Glomerular visceral epithelial cell (primary cell): ENCODE results near the gene NCOA1.
A peak's percentile ranks its signal among the peaks of the same experiment; 100 is the strongest.

Experiments
- DNase-seq: peaks from one replicate; pipeline ENCODE4 v3.0.0-alpha.2; 2016; ENCODE audit errors: extremely low spot score

NCOA1 gene

GRCh38 chr2:24690524-24690923 lies 199.5 kb downstream of the NCOA1 start:
- no peak for DNase-seq

- DNase-seq: no peak
Observed at GRCh38 chr2:24691806-24692205, 200.8 kb downstream of the NCOA1 start.

- DNase-seq: no peak
Observed at GRCh38 chr2:24697792-24698191, 206.7 kb downstream of the NCOA1 start.

GRCh38 chr2:24702800-24703199 lies 211.7 kb downstream of the NCOA1 start:
- peak; percentile 34 for DNase-seq

- no peak for DNase-seq
Observed at GRCh38 chr2:24704692-24705091, 213.6 kb downstream of the NCOA1 start.

GRCh38 chr2:24707143-24707542 lies 216.1 kb downstream of the NCOA1 start:
- no peak for DNase-seq

- DNase-seq: no peak
Observed at GRCh38 chr2:24708537-24709152, 217.6 kb downstream of the NCOA1 start.

- no peak for DNase-seq
Observed at GRCh38 chr2:24710806-24711205, 219.8 kb downstream of the NCOA1 start.

GRCh38 chr2:24711865-24712264 lies 220.8 kb downstream of the NCOA1 start:
- no peak for DNase-seq

- DNase-seq: no peak
Observed at GRCh38 chr2:24712296-24712695, 221.2 kb downstream of the NCOA1 start.

- DNase-seq: no peak
Observed at GRCh38 chr2:24717263-24717951, 226.4 kb downstream of the NCOA1 start.

GRCh38 chr2:24720310-24720709 lies 229.3 kb downstream of the NCOA1 start:
- DNase-seq: no peak

GRCh38 chr2:24721470-24721869 lies 230.4 kb downstream of the NCOA1 start:
- DNase-seq: peak; percentile 85

- no peak for DNase-seq
Observed at GRCh38 chr2:24722141-24722790, 231.2 kb downstream of the NCOA1 start.

- DNase-seq: no peak
Observed at GRCh38 chr2:24723191-24723590, 232.1 kb downstream of the NCOA1 start.

- no peak for DNase-seq
Observed at GRCh38 chr2:24723665-24724064, 232.6 kb downstream of the NCOA1 start.

- DNase-seq: no peak
Observed at GRCh38 chr2:24724111-24724775, 233.2 kb downstream of the NCOA1 start.

- no peak for DNase-seq
Observed at GRCh38 chr2:24725956-24726355, 234.9 kb downstream of the NCOA1 start.

GRCh38 chr2:24730481-24730880 lies 239.4 kb downstream of the NCOA1 start:
- no peak for DNase-seq

- DNase-seq: no peak
Observed at GRCh38 chr2:24731040-24731439, 240.0 kb downstream of the NCOA1 start.

- DNase-seq: no peak
Observed at GRCh38 chr2:24731923-24732322, 240.9 kb downstream of the NCOA1 start.

- no peak for DNase-seq
Observed at GRCh38 chr2:24734741-24735140, 243.7 kb downstream of the NCOA1 start.
